Mononuclear cell (primary cell): ENCODE data around the gene SMIM15. TPM values are rescaled to one million over a fixed set of nuclear protein-coding genes. Genes with fewer than 3 reads are reported as not detected.

Experiments
- H3K27me3 ChIP-seq: 2 replicates; pipeline ENCODE4 v1.6.0; 2011; ENCODE audit warnings: low read length, control low read depth; ENCODE audit not compliant: insufficient read depth
- H3K4me1 ChIP-seq: 2 replicates; pipeline ENCODE4 v1.5.1; 2011; ENCODE audit warnings: mild to moderate bottlenecking, low read length, control low read depth; ENCODE audit not compliant: insufficient read depth
- H3K4me3 ChIP-seq: 2 replicates; pipeline ENCODE4 v1.5.1; 2011; ENCODE audit warnings: mild to moderate bottlenecking, low read length, moderate library complexity
- H3K9me3 ChIP-seq: 2 replicates; pipeline ENCODE4 v1.5.1; 2011; ENCODE audit warnings: low read depth, mild to moderate bottlenecking, control low read depth, low read length
- total RNA-seq: library from RNA; depleted of rRNA; stranded (reverse); fragments of >200 nt; gene quantifications from one replicate; pipeline ENCODE4 v1.2.3, GENCODE V29; 2012

The SMIM15 gene
- total RNA-seq, 1 donor, result 17.4 TPM

- peaks cover 5% of the 10 kb centered on the region for H3K4me1 ChIP-seq
- H3K27me3 ChIP-seq, result no peaks in the 10 kb centered on the region
- H3K4me3 ChIP-seq, result no peak overlapping the region
- H3K9me3 ChIP-seq, result no peaks in the 10 kb centered on the region
Measured at GRCh38 chr5:61176631-61177030, 14.4 kb upstream of the SMIM15 start.

- no peaks in the 10 kb centered on the region for H3K9me3 ChIP-seq
- no peak overlapping the region for H3K4me3 ChIP-seq
- H3K4me1 ChIP-seq, result no peaks in the 10 kb centered on the region
- H3K27me3 ChIP-seq, result no peaks in the 10 kb centered on the region
Measured at GRCh38 chr5:61171479-61171878, 9.2 kb upstream of the SMIM15 start.

GRCh38 chr5:61168951-61169350 lies 6.7 kb upstream of the SMIM15 start:
- H3K4me3 ChIP-seq, result no peak overlapping the region
- no peaks in the 10 kb centered on the region for H3K4me1 ChIP-seq
- H3K9me3 ChIP-seq, result no peaks in the 10 kb centered on the region
- H3K27me3 ChIP-seq, result no peaks in the 10 kb centered on the region

- Histone ChIP-seq H3K9me3 (no peaks in the 10 kb centered on the region), H3K4me3 (no peak overlapping the region), H3K4me1 (peaks cover 14% of the 10 kb centered on the region), H3K27me3 (no peaks in the 10 kb centered on the region)
Measured at GRCh38 chr5:61167382-61167781, 5.1 kb upstream of the SMIM15 start.

GRCh38 chr5:61163905-61164304 lies 1.6 kb upstream of the SMIM15 start:
- no peaks in the 10 kb centered on the region for H3K9me3 ChIP-seq
- H3K27me3 ChIP-seq, result no peaks in the 10 kb centered on the region
- peaks cover 29% of the 10 kb centered on the region for H3K4me1 ChIP-seq
- H3K4me3 ChIP-seq, result no peak overlapping the region

- Histone ChIP-seq H3K27me3 (no peaks in the 10 kb centered on the region), H3K4me3 (peak overlapping the region; percentile 88), H3K4me1 (peaks cover 29% of the 10 kb centered on the region), H3K9me3 (no peaks in the 10 kb centered on the region)
Measured at GRCh38 chr5:61162832-61163567, 732 bp upstream of the SMIM15 start.

GRCh38 chr5:61160497-61160896 lies 1.8 kb downstream of the SMIM15 start:
- Histone ChIP-seq H3K4me3 (no peak overlapping the region), H3K9me3 (no peaks in the 10 kb centered on the region), H3K4me1 (peaks cover 29% of the 10 kb centered on the region), H3K27me3 (no peaks in the 10 kb centered on the region)

- Histone ChIP-seq H3K4me3 (no peak overlapping the region), H3K9me3 (no peaks in the 10 kb centered on the region), H3K27me3 (no peaks in the 10 kb centered on the region), H3K4me1 (peaks cover 29% of the 10 kb centered on the region)
Measured at GRCh38 chr5:61159836-61160235, 2.4 kb downstream of the SMIM15 start.

GRCh38 chr5:61159070-61159469 lies 3.2 kb downstream of the SMIM15 start:
- H3K9me3 ChIP-seq, result no peaks in the 10 kb centered on the region
- no peaks in the 10 kb centered on the region for H3K27me3 ChIP-seq
- peaks cover 29% of the 10 kb centered on the region for H3K4me1 ChIP-seq
- no peak overlapping the region for H3K4me3 ChIP-seq

- Histone ChIP-seq H3K27me3 (no peaks in the 10 kb centered on the region), H3K9me3 (no peaks in the 10 kb centered on the region), H3K4me3 (no peak overlapping the region), H3K4me1 (no peaks in the 10 kb centered on the region)
Measured at GRCh38 chr5:61151893-61152292, 10.4 kb downstream of the SMIM15 start.

GRCh38 chr5:61148515-61148914 lies 13.8 kb downstream of the SMIM15 start:
- no peaks in the 10 kb centered on the region for H3K27me3 ChIP-seq
- no peaks in the 10 kb centered on the region for H3K4me1 ChIP-seq
- no peak overlapping the region for H3K4me3 ChIP-seq
- no peaks in the 10 kb centered on the region for H3K9me3 ChIP-seq

- Histone ChIP-seq H3K27me3 (no peaks in the 10 kb centered on the region), H3K4me3 (no peak overlapping the region), H3K9me3 (no peaks in the 10 kb centered on the region), H3K4me1 (no peaks in the 10 kb centered on the region)
Measured at GRCh38 chr5:61142811-61143210, 19.5 kb downstream of the SMIM15 start.

- Histone ChIP-seq H3K9me3 (no peaks in the 10 kb centered on the region), H3K4me3 (no peak overlapping the region), H3K4me1 (no peaks in the 10 kb centered on the region), H3K27me3 (no peaks in the 10 kb centered on the region)
Measured at GRCh38 chr5:61142391-61142790, 19.9 kb downstream of the SMIM15 start.

- Histone ChIP-seq H3K4me1 (no peaks in the 10 kb centered on the region), H3K9me3 (no peaks in the 10 kb centered on the region), H3K4me3 (no peak overlapping the region), H3K27me3 (no peaks in the 10 kb centered on the region)
Measured at GRCh38 chr5:61141801-61142200, 20.5 kb downstream of the SMIM15 start.

- H3K27me3 ChIP-seq, result no peaks in the 10 kb centered on the region
Measured at GRCh38 chr5:61139931-61140330, 22.3 kb downstream of the SMIM15 start.

GRCh38 chr5:61139094-61139873 lies 23.0 kb downstream of the SMIM15 start:
- H3K4me1 ChIP-seq, result no peaks in the 10 kb centered on the region
- no peaks in the 10 kb centered on the region for H3K9me3 ChIP-seq
- no peak overlapping the region for H3K4me3 ChIP-seq
- H3K27me3 ChIP-seq, result no peaks in the 10 kb centered on the region

More at GRCh38 chr5:61139931-61140330, 22.3 kb downstream of the SMIM15 start:
- no peak overlapping the region for H3K4me3 ChIP-seq
- H3K4me1 ChIP-seq, result no peaks in the 10 kb centered on the region
- H3K9me3 ChIP-seq, result no peaks in the 10 kb centered on the region
